ENCODE measurements around the gene RABGAP1L.
A peak's percentile ranks its signal among the peaks of the same experiment; 100 is the strongest.

The RABGAP1L gene

GRCh38 chr1:174768949-174769348, 609.6 kb downstream of the RABGAP1L start:
- TF ChIP-seq ZFX (IDR thresholded peaks at IDR 0.05) = no peak
- TF ChIP-seq CTCF (conservative IDR thresholded peaks at IDR 0.05) = no peak
- H3K27ac ChIP-seq = no peak overlapping the region

- TF ChIP-seq CTCF (conservative IDR thresholded peaks at IDR 0.05) (peak; percentile 89), ZFX (IDR thresholded peaks at IDR 0.05) (no peak)
- no peak overlapping the region for H3K27ac ChIP-seq
Measured at GRCh38 chr1:174769961-174770549, 610.7 kb downstream of the RABGAP1L start.

GRCh38 chr1:174775621-174776020, 616.3 kb downstream of the RABGAP1L start:
- H3K27ac ChIP-seq = no peak overlapping the region
- no peak for TF ChIP-seq CTCF (conservative IDR thresholded peaks at IDR 0.05)
- TF ChIP-seq ZFX (IDR thresholded peaks at IDR 0.05) = no peak

- H3K27ac ChIP-seq = no peak overlapping the region
- TF ChIP-seq CTCF (conservative IDR thresholded peaks at IDR 0.05) (no peak), ZFX (IDR thresholded peaks at IDR 0.05) (no peak)
Measured at GRCh38 chr1:174777262-174777661, 617.9 kb downstream of the RABGAP1L start.

GRCh38 chr1:174785510-174785909, 626.2 kb downstream of the RABGAP1L start:
- no peak overlapping the region for H3K27ac ChIP-seq
- no peak for TF ChIP-seq ZFX (IDR thresholded peaks at IDR 0.05)
- TF ChIP-seq CTCF (conservative IDR thresholded peaks at IDR 0.05) = no peak

GRCh38 chr1:174786358-174786757, 627.0 kb downstream of the RABGAP1L start:
- no peak overlapping the region for H3K27ac ChIP-seq
- TF ChIP-seq CTCF (conservative IDR thresholded peaks at IDR 0.05) (no peak), ZFX (IDR thresholded peaks at IDR 0.05) (no peak)

GRCh38 chr1:174786760-174787159, 627.4 kb downstream of the RABGAP1L start:
- no peak overlapping the region for H3K27ac ChIP-seq
- TF ChIP-seq ZFX (IDR thresholded peaks at IDR 0.05) = no peak
- no peak for TF ChIP-seq CTCF (conservative IDR thresholded peaks at IDR 0.05)

All from C4-2B (cell line).